Measurements from ENCODE around the gene TEX261. TPM values are rescaled to one million over a fixed set of nuclear protein-coding genes. Genes with fewer than 3 reads are reported as not detected.
A peak's percentile ranks its signal among the peaks of the same experiment; 100 is the strongest.

The TEX261 gene
- total and polyA plus RNA-seq, 2 donors from 2014 or later, result 35.9 to 56.1 TPM

DNA sequence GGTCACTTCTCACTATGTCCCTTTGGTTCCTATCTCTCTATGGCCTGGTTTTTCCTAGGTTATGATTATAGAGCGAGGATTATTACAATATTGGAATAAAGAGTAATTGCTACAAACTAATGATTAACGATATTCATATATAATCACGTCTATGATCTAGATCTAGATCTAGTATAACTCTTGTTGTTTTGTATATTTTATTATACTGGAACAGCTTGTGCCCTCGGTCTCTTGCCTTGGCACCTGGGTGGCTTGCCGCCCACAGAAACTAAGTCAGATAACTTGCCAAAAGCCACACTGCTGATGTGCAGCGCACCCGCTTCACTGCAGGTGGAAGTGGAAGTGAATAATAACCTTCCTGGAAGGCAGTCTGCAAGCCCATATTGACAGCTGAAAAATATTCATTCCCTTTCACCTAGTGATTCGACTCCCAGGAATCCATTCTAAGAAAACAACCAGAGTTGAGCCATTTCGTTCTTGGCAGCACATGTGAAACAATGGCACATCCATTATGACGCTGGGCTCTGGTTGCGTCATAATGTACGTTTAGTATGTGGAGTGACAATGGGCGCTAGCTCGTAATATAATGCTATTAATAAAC, 17.0 kb downstream of the TEX261 start:
- DNase-seq (no peak), FAIRE-seq (no peak)
- intact Hi-C loops (cut with DNase I), result no loop called here
- H3K4me1 ChIP-seq (ENCODE audit: control insufficient read depth in 2 of 3, insufficient read depth in 2 of 3, low read depth in 1 of 3, low read length in 3 of 3), result peaks cover 0 to 8% (median 8%) of the 10 kb centered on the region in 3 donors
- no peaks in the 10 kb centered on the region for H3K36me3 ChIP-seq (ENCODE audit: control insufficient read depth in 2 of 3, insufficient read depth in 3 of 3, low read length in 3 of 3)
- TF ChIP-seq, protein P1, sequence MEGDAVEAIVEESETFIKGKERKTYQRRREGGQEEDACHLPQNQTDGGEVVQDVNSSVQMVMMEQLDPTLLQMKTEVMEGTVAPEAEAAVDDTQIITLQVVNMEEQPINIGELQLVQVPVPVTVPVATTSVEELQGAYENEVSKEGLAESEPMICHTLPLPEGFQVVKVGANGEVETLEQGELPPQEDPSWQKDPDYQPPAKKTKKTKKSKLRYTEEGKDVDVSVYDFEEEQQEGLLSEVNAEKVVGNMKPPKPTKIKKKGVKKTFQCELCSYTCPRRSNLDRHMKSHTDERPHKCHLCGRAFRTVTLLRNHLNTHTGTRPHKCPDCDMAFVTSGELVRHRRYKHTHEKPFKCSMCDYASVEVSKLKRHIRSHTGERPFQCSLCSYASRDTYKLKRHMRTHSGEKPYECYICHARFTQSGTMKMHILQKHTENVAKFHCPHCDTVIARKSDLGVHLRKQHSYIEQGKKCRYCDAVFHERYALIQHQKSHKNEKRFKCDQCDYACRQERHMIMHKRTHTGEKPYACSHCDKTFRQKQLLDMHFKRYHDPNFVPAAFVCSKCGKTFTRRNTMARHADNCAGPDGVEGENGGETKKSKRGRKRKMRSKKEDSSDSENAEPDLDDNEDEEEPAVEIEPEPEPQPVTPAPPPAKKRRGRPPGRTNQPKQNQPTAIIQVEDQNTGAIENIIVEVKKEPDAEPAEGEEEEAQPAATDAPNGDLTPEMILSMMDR (IDR thresholded peaks at IDR 0.05; ENCODE audit: borderline replicate concordance, extremely low read depth, insufficient read depth), result no peak
- H3K27me3 ChIP-seq (ENCODE audit: control insufficient read depth, insufficient read depth, low read length), result no peaks in the 10 kb centered on the region
- peak overlapping the region in 2 of 3 donors; percentile 89 to 95 for H3K4me3 ChIP-seq (ENCODE audit: low read length in 3 of 3)
- peak overlapping the region in 1 of 3 donors; percentile 77 for H3K9ac ChIP-seq (ENCODE audit: low read length in 3 of 3)
- no peaks in the 10 kb centered on the region for H3K9me3 ChIP-seq (ENCODE audit: control insufficient read depth in 2 of 3, insufficient read depth in 1 of 3, low read length in 3 of 3)
- H3K27ac ChIP-seq (ENCODE audit: low read depth in 2 of 2, low read length in 2 of 2), result peak overlapping the region in 1 of 2 donors; percentile 89

DNA sequence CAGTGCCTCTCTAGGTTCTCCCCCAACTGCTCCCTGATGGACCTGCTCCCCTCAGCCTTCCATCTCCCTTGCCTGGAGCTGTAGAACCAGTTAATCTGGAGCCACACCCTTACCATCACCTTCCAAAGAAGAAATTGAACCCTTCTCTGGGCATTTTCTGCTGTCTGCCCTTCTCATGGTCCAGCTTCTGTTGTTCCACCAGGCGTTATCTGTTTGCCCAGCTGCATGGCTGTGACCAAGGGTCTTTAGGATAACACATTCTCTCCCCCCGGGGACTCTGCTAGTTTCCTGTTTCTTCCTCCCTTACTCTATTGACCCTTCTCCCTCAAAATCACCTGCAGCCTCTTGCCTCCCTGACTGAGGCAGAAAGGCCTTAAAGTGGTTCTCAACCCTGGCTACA, 19.4 kb downstream of the TEX261 start:
- H3K27ac ChIP-seq (ENCODE audit: low read depth in 2 of 2, low read length in 2 of 2), result no peak overlapping the region
- H3K4me1 ChIP-seq (ENCODE audit: control insufficient read depth in 2 of 3, insufficient read depth in 2 of 3, low read depth in 1 of 3, low read length in 3 of 3), result peaks cover 0 to 8% (median 8%) of the 10 kb centered on the region in 3 donors
- H3K36me3 ChIP-seq (ENCODE audit: control insufficient read depth in 2 of 3, insufficient read depth in 3 of 3, low read length in 3 of 3), result no peaks in the 10 kb centered on the region
- no peaks in the 10 kb centered on the region for H3K27me3 ChIP-seq (ENCODE audit: control insufficient read depth, insufficient read depth, low read length)
- TF ChIP-seq, protein P1 (IDR thresholded peaks at IDR 0.05; ENCODE audit: borderline replicate concordance, extremely low read depth, insufficient read depth), result no peak
- no peak for DNase-seq
- no peak for FAIRE-seq
- H3K9me3 ChIP-seq (ENCODE audit: control insufficient read depth in 2 of 3, insufficient read depth in 1 of 3, low read length in 3 of 3), result no peaks in the 10 kb centered on the region
- no peak overlapping the region for H3K4me3 ChIP-seq (ENCODE audit: low read length in 3 of 3)
- H3K9ac ChIP-seq (ENCODE audit: low read length in 3 of 3), result no peak overlapping the region
- intact Hi-C loops (cut with DNase I), result no loop called here

- TF ChIP-seq, protein P1 (IDR thresholded peaks at IDR 0.05; ENCODE audit: borderline replicate concordance, extremely low read depth, insufficient read depth), result no peak
- FAIRE-seq (no peak), DNase-seq (no peak)
- Histone ChIP-seq H3K27ac (ENCODE audit: low read depth in 2 of 2, low read length in 2 of 2) (no peak overlapping the region), H3K36me3 (ENCODE audit: control insufficient read depth in 2 of 3, insufficient read depth in 3 of 3, low read length in 3 of 3) (no peaks in the 10 kb centered on the region), H3K4me1 (ENCODE audit: control insufficient read depth in 2 of 3, insufficient read depth in 2 of 3, low read depth in 1 of 3, low read length in 3 of 3) (peaks cover 0 to 8% (median 8%) of the 10 kb centered on the region in 3 donors), H3K4me3 (ENCODE audit: low read length in 3 of 3) (no peak overlapping the region), H3K9ac (ENCODE audit: low read length in 3 of 3) (no peak overlapping the region), H3K9me3 (ENCODE audit: control insufficient read depth in 2 of 3, insufficient read depth in 1 of 3, low read length in 3 of 3) (no peaks in the 10 kb centered on the region), H3K27me3 (ENCODE audit: control insufficient read depth, insufficient read depth, low read length) (no peaks in the 10 kb centered on the region)
- intact Hi-C loops (cut with DNase I), result no loop called here
These were observed 20.1 kb downstream of the TEX261 start for GRCh38 chr2:70974592-70974991.

- intact Hi-C loops (cut with DNase I), result no loop called here
- TF ChIP-seq, protein P1 (IDR thresholded peaks at IDR 0.05; ENCODE audit: borderline replicate concordance, extremely low read depth, insufficient read depth), result no peak
- no peak overlapping the region for H3K9ac ChIP-seq (ENCODE audit: low read length in 3 of 3)
- H3K4me3 ChIP-seq (ENCODE audit: low read length in 3 of 3), result no peak overlapping the region
- FAIRE-seq (no peak), DNase-seq (no peak)
- no peaks in the 10 kb centered on the region for H3K36me3 ChIP-seq (ENCODE audit: control insufficient read depth in 2 of 3, insufficient read depth in 3 of 3, low read length in 3 of 3)
- no peaks in the 10 kb centered on the region for H3K4me1 ChIP-seq (ENCODE audit: control insufficient read depth in 2 of 3, insufficient read depth in 2 of 3, low read depth in 1 of 3, low read length in 3 of 3)
- H3K9me3 ChIP-seq (ENCODE audit: control insufficient read depth in 2 of 3, insufficient read depth in 1 of 3, low read length in 3 of 3), result no peaks in the 10 kb centered on the region
- H3K27me3 ChIP-seq (ENCODE audit: control insufficient read depth, insufficient read depth, low read length), result peaks cover 8% of the 10 kb centered on the region
- H3K27ac ChIP-seq (ENCODE audit: low read depth in 2 of 2, low read length in 2 of 2), result no peak overlapping the region
These were observed 27.5 kb downstream of the TEX261 start for GRCh38 chr2:70967189-70967588.

Data from kidney (tissue), 14 donors.